Activated naive CD4-positive, alpha-beta T cell treated with anti-CD3 and anti-CD28 coated beads, Interleukin-2, amount 50 U/mL, for 72 hours (primary cell): ENCODE measurements around the gene CMTM5. TPM values are rescaled to one million over a fixed set of nuclear protein-coding genes. Genes with fewer than 3 reads are reported as not detected.
"Not testable (repeated sequence)": the region's sequence is repeated elsewhere in the genome, so short reads cannot be mapped to it uniquely, and the experiment has no call there.

Source experiments
- ATAC-seq, 2 donors: fragments of 150-1000 bp; cut with Tn5 transposase; 2 replicates each; pipeline ENCODE4 v1.10.0; 2021; ENCODE audit warnings: mild to moderate bottlenecking in 2 of 2, moderate library complexity in 2 of 2
- DNase-seq, 2 donors: peaks; one replicate each; pipeline ENCODE4 v3.0.0; 2021 to 2022; ENCODE audit warnings: low spot score in 2 of 2
- H3K27ac Mint-ChIP-seq, 2 donors: one replicate each; pipeline ENCODE4 v1.8.0; 2022; ENCODE audit warnings: mild to moderate bottlenecking in 2 of 2, mixed read lengths in 2 of 2
- H3K36me3 Mint-ChIP-seq, 2 donors: one replicate each; pipeline ENCODE4 v1.8.0; 2022; ENCODE audit warnings: mixed read lengths in 2 of 2
- H3K9me3 Mint-ChIP-seq, 2 donors: one replicate each; pipeline ENCODE4 v1.8.0; 2022; ENCODE audit warnings: mixed read lengths in 2 of 2
- total RNA-seq, 2 donors: library from RNA; stranded (reverse); gene quantifications; one replicate each; pipeline ENCODE4 v1.2.3, GENCODE V29; 2022

Gene CMTM5
- total RNA-seq, 2 donors from 2014 or later = not detected

DNA sequence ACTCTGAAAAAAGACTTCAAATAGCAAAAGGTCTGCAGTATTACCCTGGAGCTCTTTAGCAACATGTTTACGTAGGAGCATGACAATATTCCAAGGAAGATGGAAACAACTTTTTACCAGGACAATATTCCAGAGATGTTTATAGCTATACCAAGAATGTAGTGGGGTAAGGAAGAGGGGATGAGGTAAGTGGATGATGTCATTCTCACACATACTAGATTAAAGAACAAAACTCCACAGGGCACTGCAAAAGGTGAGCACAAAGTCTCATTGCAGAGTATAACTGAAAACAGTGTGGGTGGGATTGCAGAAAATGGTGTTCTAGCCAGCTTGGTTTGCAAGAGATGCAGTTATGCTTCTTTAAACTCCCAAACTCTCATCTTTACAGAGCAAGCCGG is 8.4 kb downstream of the CMTM5 start:
- ATAC-seq (no peak), DNase-seq (no peak)
- H3K27ac Mint-ChIP-seq = no peak overlapping the region

GRCh38 chr14:23385642-23386265 is 8.9 kb downstream of the CMTM5 start:
- ATAC-seq (no peak), DNase-seq (no peak)
- Mint-ChIP-seq H3K9me3 (no peaks in the 10 kb centered on the region), H3K27ac (no peak overlapping the region), H3K36me3 (no peaks in the 10 kb centered on the region)

More for the DNA sequence above, 8.4 kb downstream of the CMTM5 start:
- H3K36me3 Mint-ChIP-seq = no peaks in the 10 kb centered on the region
- no peaks in the 10 kb centered on the region for H3K9me3 Mint-ChIP-seq

DNA sequence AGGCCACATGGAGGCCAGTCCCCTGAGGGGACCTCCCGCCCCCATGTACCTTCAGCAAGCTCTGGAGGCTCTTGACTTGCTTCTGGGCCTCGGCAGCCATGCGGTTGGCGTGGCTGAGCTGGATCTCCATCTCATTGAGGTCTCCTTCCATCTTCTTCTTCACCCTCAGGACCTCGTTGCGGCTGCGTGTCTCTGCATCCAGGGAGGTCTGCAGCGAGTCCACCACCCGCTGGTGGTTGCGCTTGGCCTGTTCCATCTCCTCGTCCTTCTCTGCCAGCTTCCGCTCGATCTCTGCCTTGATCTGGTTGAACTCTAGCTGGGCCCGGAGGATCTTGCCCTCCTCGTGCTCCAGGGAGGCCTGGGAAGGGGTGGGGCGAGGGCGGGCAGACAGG is 9.4 kb downstream of the CMTM5 start:
- not testable (repeated sequence) for H3K27ac Mint-ChIP-seq, ATAC-seq, H3K36me3 Mint-ChIP-seq, H3K9me3 Mint-ChIP-seq, DNase-seq

GRCh38 chr14:23386999-23387398 is 10.2 kb downstream of the CMTM5 start:
- H3K27ac Mint-ChIP-seq = no peak overlapping the region
- DNase-seq (no peak), ATAC-seq (no peak)
- H3K36me3 Mint-ChIP-seq = no peaks in the 10 kb centered on the region
- H3K9me3 Mint-ChIP-seq = no peaks in the 10 kb centered on the region

DNA sequence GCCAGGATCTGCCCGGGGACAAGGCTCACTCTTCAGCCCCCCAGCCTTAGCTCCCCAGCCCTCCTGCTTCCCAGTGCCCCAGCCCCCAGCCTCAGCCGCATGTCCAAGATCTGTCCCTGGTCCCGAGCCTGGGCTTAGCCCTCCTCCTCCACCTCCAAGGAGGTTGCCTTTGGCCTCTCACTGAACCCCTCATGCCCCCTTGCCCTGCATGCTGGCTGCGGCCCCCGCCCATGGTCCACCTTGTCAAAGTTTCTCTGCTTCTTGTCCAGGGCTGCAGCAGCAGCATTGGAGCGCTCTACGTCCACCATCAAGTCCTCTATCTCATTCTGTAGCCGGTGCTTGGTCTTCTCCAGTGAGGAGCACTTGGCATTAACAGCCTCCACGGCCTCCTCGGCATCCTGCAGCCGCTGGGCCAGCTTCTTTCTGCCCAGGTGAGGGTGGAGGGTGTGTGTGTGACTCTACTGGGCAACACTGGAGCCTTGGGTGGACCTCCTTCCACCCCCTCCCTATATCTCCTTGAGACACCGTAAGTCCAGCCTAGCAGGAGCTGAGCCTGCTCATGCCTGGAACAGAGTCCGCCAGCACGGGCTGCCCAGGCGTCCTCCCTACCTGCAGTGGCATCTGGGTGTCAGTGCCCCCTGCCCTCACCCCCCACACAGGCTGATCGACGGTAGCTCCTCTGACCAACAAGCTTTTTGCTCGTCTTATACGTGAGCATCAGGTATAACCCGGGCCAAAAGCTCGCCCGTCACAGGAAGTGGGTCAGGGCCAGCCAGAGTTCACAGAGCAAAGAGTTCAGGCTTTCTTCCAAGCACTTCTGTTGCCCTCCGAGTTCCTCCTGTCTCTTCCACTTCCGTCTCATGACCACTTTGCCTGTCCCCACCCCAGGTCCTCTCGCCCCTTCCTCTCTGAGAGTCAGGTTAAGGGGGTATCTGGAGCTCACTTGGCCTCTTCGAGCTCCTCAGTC is 11.4 kb downstream of the CMTM5 start:
- H3K27ac Mint-ChIP-seq = peak overlapping the region in 1 of 2 donors; percentile 2
- no peaks in the 10 kb centered on the region for H3K36me3 Mint-ChIP-seq
- H3K9me3 Mint-ChIP-seq = no peaks in the 10 kb centered on the region
- no peak for DNase-seq
- no peak for ATAC-seq

GRCh38 chr14:23388996-23389395 is 12.2 kb downstream of the CMTM5 start:
- Mint-ChIP-seq H3K36me3 (no peaks in the 10 kb centered on the region), H3K27ac (peak overlapping the region in 1 of 2 donors; percentile 46), H3K9me3 (no peaks in the 10 kb centered on the region)
- DNase-seq (no peak), ATAC-seq (no peak)

DNA sequence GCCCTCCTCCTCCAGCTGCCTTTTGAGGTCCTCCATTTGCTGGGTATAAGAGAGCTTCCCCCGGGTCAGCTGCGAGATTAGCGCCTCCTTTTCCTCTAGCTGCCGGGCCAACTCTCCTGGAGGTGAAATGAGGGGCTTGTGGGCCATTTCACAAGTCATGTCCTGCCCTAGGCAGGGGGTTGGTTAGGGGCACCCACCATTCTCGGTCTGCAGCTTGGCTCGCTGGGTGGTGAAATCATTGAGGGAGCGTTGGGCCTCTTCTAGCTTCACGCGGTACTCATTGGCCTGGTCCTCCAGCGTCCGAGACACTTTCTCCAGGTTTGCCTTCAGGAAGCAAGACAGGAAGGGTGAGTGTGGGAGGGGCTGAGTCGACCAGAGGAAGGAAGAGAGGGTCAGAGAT is 12.6 kb downstream of the CMTM5 start:
- Mint-ChIP-seq H3K9me3 (no peaks in the 10 kb centered on the region), H3K27ac (no peak overlapping the region), H3K36me3 (no peaks in the 10 kb centered on the region)
- DNase-seq (no peak), ATAC-seq (no peak)

GRCh38 chr14:23389871-23390270 is 13.0 kb downstream of the CMTM5 start:
- not testable (repeated sequence) for H3K27ac Mint-ChIP-seq, ATAC-seq, H3K36me3 Mint-ChIP-seq, H3K9me3 Mint-ChIP-seq, DNase-seq

GRCh38 chr14:23392613-23393012 is 15.8 kb downstream of the CMTM5 start:
- no peak overlapping the region for H3K27ac Mint-ChIP-seq
- DNase-seq = no peak
- no peaks in the 10 kb centered on the region for H3K9me3 Mint-ChIP-seq
- H3K36me3 Mint-ChIP-seq = no peaks in the 10 kb centered on the region
- ATAC-seq = no peak

GRCh38 chr14:23396126-23396525 is 19.3 kb downstream of the CMTM5 start:
- no peak for DNase-seq
- Mint-ChIP-seq H3K36me3 (no peaks in the 10 kb centered on the region), H3K9me3 (no peaks in the 10 kb centered on the region), H3K27ac (no peak overlapping the region)
- no peak for ATAC-seq

GRCh38 chr14:23396781-23397407 is 20.0 kb downstream of the CMTM5 start:
- no peak overlapping the region for H3K27ac Mint-ChIP-seq
- ATAC-seq (no peak), DNase-seq (no peak)
- H3K9me3 Mint-ChIP-seq = no peaks in the 10 kb centered on the region
- H3K36me3 Mint-ChIP-seq = no peaks in the 10 kb centered on the region

- Mint-ChIP-seq H3K9me3 (no peaks in the 10 kb centered on the region), H3K36me3 (no peaks in the 10 kb centered on the region), H3K27ac (no peak overlapping the region)
- ATAC-seq (no peak), DNase-seq (no peak)
Measured at GRCh38 chr14:23398348-23398747, 21.5 kb downstream of the CMTM5 start.

DNA sequence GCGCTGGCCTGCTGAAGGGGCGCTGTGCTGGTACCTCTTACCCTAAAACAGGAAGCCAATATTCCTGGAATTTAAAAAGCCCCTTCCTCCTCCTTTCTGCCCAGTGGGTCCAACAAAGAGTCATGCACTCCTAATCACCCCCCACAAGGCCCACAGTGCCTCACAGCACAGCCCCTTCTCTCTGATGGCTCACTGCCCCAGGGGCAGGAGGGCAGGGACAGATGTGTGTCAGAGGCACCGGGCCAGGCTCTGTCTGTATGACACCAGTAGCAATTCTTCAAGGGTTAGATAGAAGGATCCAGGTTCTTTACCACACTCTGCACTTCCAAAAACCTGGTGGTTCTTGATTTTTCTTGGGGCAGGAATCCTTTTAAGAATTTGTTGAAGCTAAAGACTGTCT is 22.3 kb downstream of the CMTM5 start:
- Mint-ChIP-seq H3K9me3 (no peaks in the 10 kb centered on the region), H3K27ac (no peak overlapping the region), H3K36me3 (no peaks in the 10 kb centered on the region)
- ATAC-seq = no peak
- no peak for DNase-seq

DNA sequence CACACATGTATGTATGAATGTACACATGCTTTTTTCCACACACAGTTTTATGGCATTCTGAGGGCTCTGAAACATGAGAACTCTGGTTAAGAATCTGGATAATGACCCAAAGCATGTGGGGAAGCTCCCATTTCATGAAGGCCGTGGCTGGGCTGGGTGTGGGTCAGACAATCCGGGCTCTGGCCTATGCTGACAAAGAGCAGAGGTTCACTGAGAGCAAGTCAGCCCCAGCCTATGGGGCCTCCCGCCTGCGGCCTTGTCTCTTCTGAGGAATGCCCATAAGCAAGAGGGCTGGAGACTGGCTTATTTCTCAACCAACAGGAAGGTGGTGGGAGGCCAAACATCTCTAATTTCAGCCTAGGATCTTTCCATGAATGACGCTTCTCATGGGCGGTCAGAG is 22.7 kb downstream of the CMTM5 start:
- no peak for ATAC-seq
- Mint-ChIP-seq H3K9me3 (no peaks in the 10 kb centered on the region), H3K36me3 (no peaks in the 10 kb centered on the region), H3K27ac (peak overlapping the region in 1 of 2 donors; percentile 1)
- DNase-seq = no peak

GRCh38 chr14:23400496-23401149 is 23.8 kb downstream of the CMTM5 start:
- not testable (repeated sequence) for H3K36me3 Mint-ChIP-seq, ATAC-seq

DNA sequence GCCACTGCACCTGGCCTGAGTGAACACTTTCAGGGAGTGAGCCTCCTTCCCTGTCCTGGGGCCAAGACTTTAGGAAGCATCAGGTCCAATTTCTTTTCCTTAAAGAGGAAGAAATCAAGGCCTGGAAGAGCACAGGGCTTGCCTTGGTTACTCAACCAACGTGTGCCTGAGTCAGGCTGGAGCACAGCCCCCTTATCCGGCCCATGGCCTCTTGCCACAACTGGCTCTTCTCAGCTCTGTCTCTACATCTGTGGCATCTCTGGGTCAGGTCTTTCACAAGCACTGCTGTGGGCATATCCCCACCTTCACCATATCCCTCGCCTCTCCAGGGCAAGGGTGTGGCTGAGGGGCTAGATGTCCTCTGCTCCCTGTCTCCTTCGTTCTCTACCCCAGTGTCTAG is 24.4 kb downstream of the CMTM5 start:
- ATAC-seq (no peak), DNase-seq (no peak)
- Mint-ChIP-seq H3K36me3 (no peaks in the 10 kb centered on the region), H3K27ac (peak overlapping the region in 1 of 2 donors; percentile 17), H3K9me3 (no peaks in the 10 kb centered on the region)

More at GRCh38 chr14:23400496-23401149, 23.8 kb downstream of the CMTM5 start:
- H3K9me3 Mint-ChIP-seq, H3K27ac Mint-ChIP-seq, DNase-seq: not testable (repeated sequence)
